GM21515 (cell line): Measurements from ENCODE around the gene PLAU.
"Not testable (repeated sequence)": the region's sequence is repeated elsewhere in the genome, so short reads cannot be mapped to it uniquely, and the experiment has no call there.

ENCODE experiments used
- ATAC-seq: cut with Tn5 transposase; IDR thresholded peaks from one replicate; pipeline ENCODE4 v1.9.1; 2021; ENCODE audit not compliant: unreplicated experiment

PLAU gene

GRCh38 chr10:73895381-73895780 lies 15.6 kb upstream of the PLAU start:
- not testable (repeated sequence) for ATAC-seq

- no peak for ATAC-seq
Observed at GRCh38 chr10:73897693-73898092, 13.2 kb upstream of the PLAU start.

GRCh38 chr10:73898730-73899410 lies 12.1 kb upstream of the PLAU start:
- ATAC-seq = no peak

- ATAC-seq = no peak
Observed at GRCh38 chr10:73899423-73899822, 11.5 kb upstream of the PLAU start.

GRCh38 chr10:73900064-73900463 lies 10.9 kb upstream of the PLAU start:
- ATAC-seq = no peak

GRCh38 chr10:73901261-73901660 lies 9.7 kb upstream of the PLAU start:
- ATAC-seq = no peak

- no peak for ATAC-seq
Observed at GRCh38 chr10:73902351-73902750, 8.6 kb upstream of the PLAU start.

- no peak for ATAC-seq
Observed at GRCh38 chr10:73905256-73906020, 5.5 kb upstream of the PLAU start.

- ATAC-seq = no peak
Observed at GRCh38 chr10:73906524-73907447, 4.1 kb upstream of the PLAU start.

GRCh38 chr10:73907841-73908517 lies 3.0 kb upstream of the PLAU start:
- ATAC-seq = no peak

GRCh38 chr10:73908853-73909539 lies 1.9 kb upstream of the PLAU start:
- ATAC-seq = no peak

- no peak for ATAC-seq
Observed at GRCh38 chr10:73909540-73910115, 1.3 kb upstream of the PLAU start.

GRCh38 chr10:73910401-73910763 lies 550 bp upstream of the PLAU start:
- no peak for ATAC-seq

- ATAC-seq = no peak
Observed at GRCh38 chr10:73911553-73912004, 647 bp downstream of the PLAU start.

- ATAC-seq = no peak
Observed at GRCh38 chr10:73914036-73914435, 3.1 kb downstream of the PLAU start.

- ATAC-seq = no peak
Observed at GRCh38 chr10:73915206-73915851, 4.4 kb downstream of the PLAU start.

GRCh38 chr10:73916761-73917470 lies 6.0 kb downstream of the PLAU start:
- no peak for ATAC-seq

- ATAC-seq = no peak
Observed at GRCh38 chr10:73917566-73918305, 6.8 kb downstream of the PLAU start.
